ENCODE measurements around the gene OPRL1. TPM values are rescaled to one million over a fixed set of nuclear protein-coding genes. Genes with fewer than 3 reads are reported as not detected.

OPRL1 gene
- total RNA-seq, 1 donor from 2014 or later = 0.49 TPM

GRCh38 chr20:64106435-64106961 is 26.6 kb downstream of the OPRL1 start:
- intact Hi-C loops (cut with DNase I) = no loop called here
- no peak for ATAC-seq
- no peak for DNase-seq (ENCODE audit: missing footprints)

- no peak for ATAC-seq
- intact Hi-C loops (cut with DNase I) = no loop called here
Measured at GRCh38 chr20:64106981-64107735, 27.3 kb downstream of the OPRL1 start, which contains the start of gene NPBWR2. Gene NPBWR2 (minus strand): TSS chr20:64107565. CDS start chr20:64106831, 734 bp downstream.

GRCh38 chr20:64107736-64108457 is 28.0 kb downstream of the OPRL1 start:
- DNase-seq (ENCODE audit: missing footprints) = no peak
- intact Hi-C loops (cut with DNase I) = no loop called here
- ATAC-seq = no peak

More at GRCh38 chr20:64106981-64107735, 27.3 kb downstream of the OPRL1 start, which contains the start of gene NPBWR2:
- no peak for DNase-seq (ENCODE audit: missing footprints)

GRCh38 chr20:64108731-64109681 is 29.1 kb downstream of the OPRL1 start:
- ATAC-seq (no peak), DNase-seq (ENCODE audit: missing footprints) (no peak)
- intact Hi-C loops (cut with DNase I) = no loop called here

GRCh38 chr20:64109831-64110391 is 30.0 kb downstream of the OPRL1 start:
- no peak for DNase-seq (ENCODE audit: missing footprints)
- intact Hi-C loops (cut with DNase I) = no loop called here
- ATAC-seq = no peak

GRCh38 chr20:64110411-64111068 is 30.7 kb downstream of the OPRL1 start:
- no peak for ATAC-seq
- DNase-seq (ENCODE audit: missing footprints) = no peak
- intact Hi-C loops (cut with DNase I) = no loop called here

GRCh38 chr20:64111841-64112641 is 32.2 kb downstream of the OPRL1 start:
- intact Hi-C loops (cut with DNase I) = no loop called here
- no peak for DNase-seq (ENCODE audit: missing footprints)
- no peak for ATAC-seq

GRCh38 chr20:64112691-64113443 is 33.0 kb downstream of the OPRL1 start:
- no peak for DNase-seq (ENCODE audit: missing footprints)
- no peak for ATAC-seq
- intact Hi-C loops (cut with DNase I) = no loop called here

- no peak for ATAC-seq
- DNase-seq (ENCODE audit: missing footprints) = no peak
- intact Hi-C loops (cut with DNase I) = no loop called here
Measured at GRCh38 chr20:64113444-64113775, 33.5 kb downstream of the OPRL1 start.

- intact Hi-C loops (cut with DNase I) = no loop called here
- ATAC-seq = no peak
- no peak for DNase-seq (ENCODE audit: missing footprints)
Measured at GRCh38 chr20:64113796-64114355, 34.0 kb downstream of the OPRL1 start.

- DNase-seq (ENCODE audit: missing footprints) (no peak), ATAC-seq (no peak)
- intact Hi-C loops (cut with DNase I) = no loop called here
Measured at GRCh38 chr20:64114356-64114971, 34.6 kb downstream of the OPRL1 start.

GRCh38 chr20:64115171-64115911 is 35.5 kb downstream of the OPRL1 start:
- intact Hi-C loops (cut with DNase I) = no loop called here
- DNase-seq (ENCODE audit: missing footprints) (no peak), ATAC-seq (no peak)

GRCh38 chr20:64116016-64116415 is 36.1 kb downstream of the OPRL1 start:
- ATAC-seq = no peak
- intact Hi-C loops (cut with DNase I) = no loop called here
- DNase-seq (ENCODE audit: missing footprints) = no peak

GRCh38 chr20:64116541-64117431 is 36.9 kb downstream of the OPRL1 start:
- DNase-seq (ENCODE audit: missing footprints) = no peak
- ATAC-seq = no peak
- intact Hi-C loops (cut with DNase I) = no loop called here

All from Right ventricle myocardium inferior (tissue), 1 donor.